CD8-positive, alpha-beta memory T cell (primary cell): Measurements from ENCODE around the gene HRCT1. TPM values are rescaled to one million over a fixed set of nuclear protein-coding genes. Genes with fewer than 3 reads are reported as not detected.
"Not testable (repeated sequence)": the region's sequence is repeated elsewhere in the genome, so short reads cannot be mapped to it uniquely, and the experiment has no call there.

Experiments used
- CTCF ChIA-PET: fragments of 350-600 bp; sonication (Branson Sonifier 250); formaldehyde crosslinking; loops from one replicate; lab custom pipeline; 2021; ENCODE audit warnings: antibody characterized with exemption; lab: Charles Lee
- POLR2A ChIA-PET: fragments of 350-600 bp; sonication (Branson Sonifier 250); formaldehyde crosslinking; loops from one replicate; lab custom pipeline; 2021; ENCODE audit warnings: antibody characterized with exemption; lab: Charles Lee
- DNase-seq, 5 donors: peaks; one replicate each; pipeline versions ENCODE4 v3.0.0 to v3.0.0-alpha.2; 2020 to 2022; ENCODE audit warnings: mixed read lengths in 1 of 5
- H3K27ac ChIP-seq: one replicate; pipeline ENCODE4 v1.7.0; 2013; ENCODE audit warnings: low read depth, mild to moderate bottlenecking, low read length, moderate library complexity
- H3K27me3 ChIP-seq: 2 replicates; pipeline ENCODE4 v1.7.0; 2013; ENCODE audit warnings: low read length, mild to moderate bottlenecking; ENCODE audit not compliant: insufficient read depth, poor library complexity, severe bottlenecking
- H3K36me3 ChIP-seq: 2 replicates; pipeline ENCODE4 v1.7.0; 2013; ENCODE audit warnings: mild to moderate bottlenecking, low read length, moderate library complexity; ENCODE audit not compliant: insufficient read depth
- H3K4me1 ChIP-seq: 2 replicates; pipeline ENCODE4 v1.7.0; 2013; ENCODE audit warnings: mild to moderate bottlenecking, low read length, moderate library complexity; ENCODE audit not compliant: insufficient read depth
- H3K4me3 ChIP-seq: 2 replicates; pipeline ENCODE4 v1.7.0; 2013; ENCODE audit warnings: mild to moderate bottlenecking, low read length
- H3K9me3 ChIP-seq: 2 replicates; pipeline ENCODE4 v1.7.0; 2013; ENCODE audit warnings: mild to moderate bottlenecking, low read length
- H3K27ac Mint-ChIP-seq, 8 donors: one replicate each; pipeline ENCODE4 v1.8.0; 2020 to 2021; ENCODE audit warnings: mixed read lengths in 8 of 8, mild to moderate bottlenecking in 6 of 8, inconsistent platforms in 3 of 8, moderate library complexity in 3 of 8
- H3K27me3 Mint-ChIP-seq, 2 donors: one replicate each; pipeline ENCODE4 v1.8.0; 2020 to 2021; ENCODE audit warnings: mixed read lengths in 2 of 2, mild to moderate bottlenecking in 1 of 2, moderate library complexity in 1 of 2
- H3K36me3 Mint-ChIP-seq, 3 donors: one replicate each; pipeline ENCODE4 v1.8.0; 2020 to 2021; ENCODE audit warnings: mixed read lengths in 3 of 3, inconsistent platforms in 1 of 3, mild to moderate bottlenecking in 1 of 3
- H3K4me1 Mint-ChIP-seq, 3 donors: one replicate each; pipeline ENCODE4 v1.8.0; 2020 to 2021; ENCODE audit warnings: mixed read lengths in 3 of 3, inconsistent platforms in 1 of 3, mild to moderate bottlenecking in 1 of 3
- H3K4me3 Mint-ChIP-seq, 7 donors: one replicate each; pipeline ENCODE4 v1.8.0; 2020 to 2021; ENCODE audit warnings: mixed read lengths in 7 of 7, mild to moderate bottlenecking in 6 of 7, moderate library complexity in 4 of 7, inconsistent platforms in 2 of 7
- H3K9me3 Mint-ChIP-seq, 5 donors: one replicate each; pipeline ENCODE4 v1.8.0; 2020 to 2022; ENCODE audit warnings: mixed read lengths in 5 of 5, mild to moderate bottlenecking in 3 of 5, moderate library complexity in 2 of 5, inconsistent platforms in 1 of 5
- polyA plus RNA-seq: library from polyadenylated mRNA; unstranded; fragments of 300-500 nt; fragmentation: Illumina TruSeq; gene quantifications from one replicate; pipeline ENCODE4 v1.2.3, GENCODE V29; 2021
- total RNA-seq, 2 experiments: library from RNA; stranded (reverse); gene quantifications; one replicate each; pipeline ENCODE4 v1.2.3, GENCODE V29; 2021

Gene HRCT1
- total and polyA plus RNA-seq, 3 experiments from 2014 or later, result not detected

DNA sequence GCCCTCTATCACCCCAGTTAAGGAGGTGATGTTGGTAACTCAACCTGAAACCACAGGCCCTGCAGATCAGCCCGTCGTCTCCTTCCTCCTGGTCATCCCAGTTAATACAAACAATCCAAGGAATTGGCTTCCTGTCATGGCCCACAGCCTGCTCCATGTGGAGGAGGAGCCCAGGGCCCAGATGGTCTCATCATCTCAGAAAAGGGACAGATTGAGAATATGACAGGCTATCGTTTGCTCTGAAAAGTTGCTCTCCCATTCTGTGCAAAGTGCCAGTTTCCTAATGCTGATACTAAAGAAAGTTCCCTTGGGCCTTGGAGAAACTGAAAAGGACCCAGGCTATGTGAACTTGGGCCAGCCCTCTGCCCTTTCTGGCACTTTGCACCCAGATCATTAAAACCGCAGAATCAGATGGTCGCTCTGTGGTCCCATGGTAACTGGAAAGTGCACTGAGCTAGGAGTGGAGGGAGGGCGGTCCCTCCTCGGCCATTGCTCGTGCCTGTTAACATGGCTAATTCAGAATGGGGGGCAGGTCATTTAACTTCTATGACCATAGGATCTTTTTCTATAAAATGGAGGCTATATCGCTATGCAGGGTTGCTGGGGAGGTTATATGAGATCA, 2.6 kb downstream of the HRCT1 start:
- Mint-ChIP-seq H3K27ac (peak overlapping the region in 5 of 8 donors; percentile 12 to 72 (median 41)), H3K4me1 (peaks cover 30 to 56% (median 35%) of the 10 kb centered on the region in 3 donors), H3K36me3 (no peaks in the 10 kb centered on the region), H3K4me3 (no peak overlapping the region), H3K9me3 (no peaks in the 10 kb centered on the region), H3K27me3 (no peaks in the 10 kb centered on the region)
- H3K36me3 ChIP-seq, result no peaks in the 10 kb centered on the region
- H3K4me1 ChIP-seq, result peaks cover 61% of the 10 kb centered on the region
- ChIA-PET CTCF (no interaction called here), POLR2A (no interaction called here)
- H3K4me3 ChIP-seq, result peak overlapping the region; percentile 4
- H3K27ac ChIP-seq, result peak overlapping the region; percentile 20
- DNase-seq, result no peak
- H3K9me3 ChIP-seq, result no peaks in the 10 kb centered on the region
- no peaks in the 10 kb centered on the region for H3K27me3 ChIP-seq

- Mint-ChIP-seq H3K27me3 (no peaks in the 10 kb centered on the region), H3K27ac (peak within 1 kb of the TSS; percentile 42 to 92 (median 66)), H3K4me1 (peaks cover 30 to 56% (median 35%) of the 10 kb centered on the region in 3 donors), H3K9me3 (no peaks in the 10 kb centered on the region), H3K36me3 (no peaks in the 10 kb centered on the region), H3K4me3 (peak within 1 kb of the TSS in 1 of 7 donors; percentile 15)
- Histone ChIP-seq H3K4me1 (peaks cover 61% of the 10 kb centered on the region), H3K27ac (peak within 1 kb of the TSS; percentile 20), H3K36me3 (no peaks in the 10 kb centered on the region), H3K9me3 (no peaks in the 10 kb centered on the region), H3K27me3 (no peaks in the 10 kb centered on the region), H3K4me3 (peak within 1 kb of the TSS; percentile 49)
- ChIA-PET CTCF (interaction anchor here (1.2 kb wide), 1 partner anchor 36 kb away, joined by 3 read pairs; no protein-coding TSS in a partner anchor), POLR2A (no interaction called here)
- DNase-seq, result no peak
Measured at GRCh38 chr9:35909274-35909673, 3.3 kb downstream of the HRCT1 start, which contains the start of gene SPAAR. TSS of gene SPAAR (plus strand) at chr9:35909490. CDS start at chr9:35910464, 974 bp downstream.

GRCh38 chr9:35909687-35910612, 3.9 kb downstream of the HRCT1 start:
- Mint-ChIP-seq H3K27ac (peak overlapping the region; percentile 42 to 92 (median 66)), H3K4me1 (peaks cover 30 to 56% (median 35%) of the 10 kb centered on the region in 3 donors)
- peak overlapping the region; percentile 27 for H3K27ac ChIP-seq

GRCh38 chr9:35910613-35911359, 4.8 kb downstream of the HRCT1 start:
- Mint-ChIP-seq H3K4me1 (peaks cover 30 to 56% (median 35%) of the 10 kb centered on the region in 3 donors), H3K27ac (peak overlapping the region; percentile 67 to 97 (median 90)), H3K36me3 (no peaks in the 10 kb centered on the region), H3K27me3 (no peaks in the 10 kb centered on the region), H3K9me3 (no peaks in the 10 kb centered on the region), H3K4me3 (peak overlapping the region in 6 of 7 donors; percentile 56 to 81 (median 58))
- Histone ChIP-seq H3K9me3 (no peaks in the 10 kb centered on the region), H3K27me3 (no peaks in the 10 kb centered on the region), H3K4me1 (peaks cover 61% of the 10 kb centered on the region), H3K27ac (peak overlapping the region; percentile 27), H3K4me3 (peak overlapping the region; percentile 49), H3K36me3 (no peaks in the 10 kb centered on the region)
- peak in 2 of 5 donors; percentile 29 to 33 for DNase-seq
- ChIA-PET POLR2A (interaction anchor here (1.5 kb wide), 1 partner anchor 263 kb away, joined by 3 read pairs; no protein-coding TSS in a partner anchor), CTCF (interaction anchor here (1.1 to 1.7 kb wide), 6 partner anchors 7 to 34 kb away, joined by 3 to 7 read pairs (median 4); no protein-coding TSS in a partner anchor)

More at GRCh38 chr9:35909687-35910612, 3.9 kb downstream of the HRCT1 start:
- Histone ChIP-seq H3K4me3 (peak overlapping the region; percentile 49), H3K9me3 (no peaks in the 10 kb centered on the region), H3K36me3 (no peaks in the 10 kb centered on the region), H3K27me3 (no peaks in the 10 kb centered on the region), H3K4me1 (peaks cover 61% of the 10 kb centered on the region)
- no peaks in the 10 kb centered on the region for H3K27me3 Mint-ChIP-seq
- ChIA-PET POLR2A (no interaction called here), CTCF (interaction anchor here (1.2 to 1.4 kb wide), 3 partner anchors 11 to 35 kb away, joined by 3 to 5 read pairs (median 3); no protein-coding TSS in a partner anchor)
- no peaks in the 10 kb centered on the region for H3K36me3 Mint-ChIP-seq
- no peaks in the 10 kb centered on the region for H3K9me3 Mint-ChIP-seq
- no peak for DNase-seq
- H3K4me3 Mint-ChIP-seq, result peak overlapping the region in 1 of 7 donors; percentile 15

DNA sequence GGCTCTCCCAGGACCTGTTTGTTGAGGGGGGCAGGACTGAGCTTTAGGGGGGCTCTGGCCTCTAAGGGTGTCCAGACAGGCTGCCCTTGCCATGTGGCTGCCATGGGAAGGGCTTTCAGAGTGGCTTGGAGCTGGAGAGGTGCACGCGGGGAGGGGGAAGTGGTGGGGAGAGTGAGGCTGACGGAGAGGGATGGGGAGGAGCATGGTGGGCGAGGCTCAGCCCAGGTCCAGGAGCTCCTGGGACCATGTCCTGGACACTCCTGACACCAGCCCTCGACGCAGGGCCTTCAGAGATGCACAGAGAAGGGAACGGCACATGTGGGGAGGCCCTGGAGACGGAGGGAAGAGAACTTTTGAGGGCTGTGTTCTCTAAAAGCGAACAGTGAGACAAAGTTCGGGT, 5.7 kb downstream of the HRCT1 start:
- peak overlapping the region in 3 of 8 donors; percentile 15 to 55 (median 35) for H3K27ac Mint-ChIP-seq
- no peaks in the 10 kb centered on the region for H3K9me3 Mint-ChIP-seq
- no peak for DNase-seq
- Histone ChIP-seq H3K27me3 (no peaks in the 10 kb centered on the region), H3K36me3 (no peaks in the 10 kb centered on the region), H3K9me3 (no peaks in the 10 kb centered on the region), H3K4me3 (no peak overlapping the region), H3K4me1 (peaks cover 60% of the 10 kb centered on the region), H3K27ac (peak overlapping the region; percentile 43)
- ChIA-PET POLR2A (interaction anchor here (1.5 kb wide), 1 partner anchor 264 kb away, joined by 3 read pairs; no protein-coding TSS in a partner anchor), CTCF (interaction anchor here (1.1 to 1.7 kb wide), 6 partner anchors 8 to 43 kb away, joined by 3 to 7 read pairs (median 4); no protein-coding TSS in a partner anchor)
- no peaks in the 10 kb centered on the region for H3K27me3 Mint-ChIP-seq
- H3K4me1 Mint-ChIP-seq, result peaks cover 30 to 54% (median 35%) of the 10 kb centered on the region in 3 donors
- no peaks in the 10 kb centered on the region for H3K36me3 Mint-ChIP-seq
- peak overlapping the region in 1 of 7 donors; percentile 34 for H3K4me3 Mint-ChIP-seq

GRCh38 chr9:35912791-35913400, 6.9 kb downstream of the HRCT1 start:
- ChIA-PET CTCF (interaction anchor here (1.1 kb wide), 1 partner anchor 42 kb away, joined by 3 read pairs; no protein-coding TSS in a partner anchor), POLR2A (no interaction called here)
- Histone ChIP-seq H3K9me3 (no peaks in the 10 kb centered on the region), H3K4me1 (peaks cover 48% of the 10 kb centered on the region), H3K4me3 (no peak overlapping the region), H3K27me3 (no peaks in the 10 kb centered on the region), H3K27ac (no peak overlapping the region), H3K36me3 (no peaks in the 10 kb centered on the region)
- no peaks in the 10 kb centered on the region for H3K9me3 Mint-ChIP-seq
- H3K27ac Mint-ChIP-seq, result no peak overlapping the region
- DNase-seq, result no peak
- no peaks in the 10 kb centered on the region for H3K27me3 Mint-ChIP-seq
- H3K4me3 Mint-ChIP-seq, result no peak overlapping the region
- peaks cover 30 to 45% (median 35%) of the 10 kb centered on the region in 3 donors for H3K4me1 Mint-ChIP-seq
- H3K36me3 Mint-ChIP-seq, result no peaks in the 10 kb centered on the region

DNA sequence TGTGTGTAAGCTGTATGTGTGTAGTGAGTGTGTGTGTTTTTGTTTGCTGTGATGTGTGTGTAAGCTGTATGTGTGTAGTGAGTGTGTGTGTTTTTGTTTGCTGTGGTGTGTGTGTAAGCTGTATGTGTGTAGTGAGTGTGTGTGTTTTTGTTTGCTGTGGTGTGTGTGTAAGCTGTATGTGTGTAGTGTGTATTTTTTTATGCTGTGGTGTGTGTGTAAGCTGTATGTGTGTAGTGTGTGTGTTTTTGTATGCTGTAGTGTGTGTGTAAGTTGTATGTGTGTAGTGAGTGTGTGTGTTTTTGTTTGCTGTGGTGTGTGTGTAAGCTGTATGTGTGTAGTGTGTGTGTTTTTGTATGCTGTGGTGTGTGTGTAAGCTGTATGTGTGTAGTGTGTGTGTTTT, 7.4 kb downstream of the HRCT1 start:
- H3K4me3 Mint-ChIP-seq, H3K9me3 ChIP-seq, H3K36me3 ChIP-seq, H3K4me3 ChIP-seq, H3K9me3 Mint-ChIP-seq, CTCF ChIA-PET, H3K27me3 Mint-ChIP-seq, H3K27ac ChIP-seq, H3K27me3 ChIP-seq, H3K27ac Mint-ChIP-seq, H3K36me3 Mint-ChIP-seq, POLR2A ChIA-PET, DNase-seq: not testable (repeated sequence)
- peaks cover 26 to 40% (median 30%) of the 10 kb centered on the region in 3 donors for H3K4me1 Mint-ChIP-seq
- peaks cover 42% of the 10 kb centered on the region for H3K4me1 ChIP-seq
